ENCODE results near the gene SRL.

GRCh38 chr16:4182581-4183236, 59.2 kb downstream of the SRL start:
- TF ChIP-seq JUND (IDR thresholded peaks at IDR 0.05) (no peak), YY1 (IDR thresholded peaks at IDR 0.05) (no peak), RXRA (IDR thresholded peaks at IDR 0.05) (no peak), GABPA (IDR thresholded peaks at IDR 0.05 in 1 of 2, conservative IDR thresholded peaks at IDR 0.05 in 1 of 2) (no peak), RAD21 (IDR thresholded peaks at IDR 0.05) (no peak), MAX (IDR thresholded peaks at IDR 0.05) (peak; percentile 72), FOXA1 (IDR thresholded peaks at IDR 0.05) (no peak), TAF1 (conservative IDR thresholded peaks at IDR 0.05) (no peak), HNF4A (conservative IDR thresholded peaks at IDR 0.05) (no peak)
- TF ChIP-seq, protein P1, sequence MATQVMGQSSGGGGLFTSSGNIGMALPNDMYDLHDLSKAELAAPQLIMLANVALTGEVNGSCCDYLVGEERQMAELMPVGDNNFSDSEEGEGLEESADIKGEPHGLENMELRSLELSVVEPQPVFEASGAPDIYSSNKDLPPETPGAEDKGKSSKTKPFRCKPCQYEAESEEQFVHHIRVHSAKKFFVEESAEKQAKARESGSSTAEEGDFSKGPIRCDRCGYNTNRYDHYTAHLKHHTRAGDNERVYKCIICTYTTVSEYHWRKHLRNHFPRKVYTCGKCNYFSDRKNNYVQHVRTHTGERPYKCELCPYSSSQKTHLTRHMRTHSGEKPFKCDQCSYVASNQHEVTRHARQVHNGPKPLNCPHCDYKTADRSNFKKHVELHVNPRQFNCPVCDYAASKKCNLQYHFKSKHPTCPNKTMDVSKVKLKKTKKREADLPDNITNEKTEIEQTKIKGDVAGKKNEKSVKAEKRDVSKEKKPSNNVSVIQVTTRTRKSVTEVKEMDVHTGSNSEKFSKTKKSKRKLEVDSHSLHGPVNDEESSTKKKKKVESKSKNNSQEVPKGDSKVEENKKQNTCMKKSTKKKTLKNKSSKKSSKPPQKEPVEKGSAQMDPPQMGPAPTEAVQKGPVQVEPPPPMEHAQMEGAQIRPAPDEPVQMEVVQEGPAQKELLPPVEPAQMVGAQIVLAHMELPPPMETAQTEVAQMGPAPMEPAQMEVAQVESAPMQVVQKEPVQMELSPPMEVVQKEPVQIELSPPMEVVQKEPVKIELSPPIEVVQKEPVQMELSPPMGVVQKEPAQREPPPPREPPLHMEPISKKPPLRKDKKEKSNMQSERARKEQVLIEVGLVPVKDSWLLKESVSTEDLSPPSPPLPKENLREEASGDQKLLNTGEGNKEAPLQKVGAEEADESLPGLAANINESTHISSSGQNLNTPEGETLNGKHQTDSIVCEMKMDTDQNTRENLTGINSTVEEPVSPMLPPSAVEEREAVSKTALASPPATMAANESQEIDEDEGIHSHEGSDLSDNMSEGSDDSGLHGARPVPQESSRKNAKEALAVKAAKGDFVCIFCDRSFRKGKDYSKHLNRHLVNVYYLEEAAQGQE (IDR thresholded peaks at IDR 0.05), result no peak
- TF ChIP-seq, protein P2, sequence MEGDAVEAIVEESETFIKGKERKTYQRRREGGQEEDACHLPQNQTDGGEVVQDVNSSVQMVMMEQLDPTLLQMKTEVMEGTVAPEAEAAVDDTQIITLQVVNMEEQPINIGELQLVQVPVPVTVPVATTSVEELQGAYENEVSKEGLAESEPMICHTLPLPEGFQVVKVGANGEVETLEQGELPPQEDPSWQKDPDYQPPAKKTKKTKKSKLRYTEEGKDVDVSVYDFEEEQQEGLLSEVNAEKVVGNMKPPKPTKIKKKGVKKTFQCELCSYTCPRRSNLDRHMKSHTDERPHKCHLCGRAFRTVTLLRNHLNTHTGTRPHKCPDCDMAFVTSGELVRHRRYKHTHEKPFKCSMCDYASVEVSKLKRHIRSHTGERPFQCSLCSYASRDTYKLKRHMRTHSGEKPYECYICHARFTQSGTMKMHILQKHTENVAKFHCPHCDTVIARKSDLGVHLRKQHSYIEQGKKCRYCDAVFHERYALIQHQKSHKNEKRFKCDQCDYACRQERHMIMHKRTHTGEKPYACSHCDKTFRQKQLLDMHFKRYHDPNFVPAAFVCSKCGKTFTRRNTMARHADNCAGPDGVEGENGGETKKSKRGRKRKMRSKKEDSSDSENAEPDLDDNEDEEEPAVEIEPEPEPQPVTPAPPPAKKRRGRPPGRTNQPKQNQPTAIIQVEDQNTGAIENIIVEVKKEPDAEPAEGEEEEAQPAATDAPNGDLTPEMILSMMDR (IDR thresholded peaks at IDR 0.05; ENCODE audit: low read depth, low read length, missing input control), result no peak
- TF ChIP-seq, protein P3, sequence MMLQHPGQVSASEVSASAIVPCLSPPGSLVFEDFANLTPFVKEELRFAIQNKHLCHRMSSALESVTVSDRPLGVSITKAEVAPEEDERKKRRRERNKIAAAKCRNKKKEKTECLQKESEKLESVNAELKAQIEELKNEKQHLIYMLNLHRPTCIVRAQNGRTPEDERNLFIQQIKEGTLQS (IDR thresholded peaks at IDR 0.05), result no peak

Data from liver (tissue), 3 donors.